KMS-11 (cell line): ENCODE results near the gene SMCO2.
A peak's percentile ranks its signal among the peaks of the same experiment; 100 is the strongest.

Experiments
- H2AFZ ChIP-seq: fragments of 200-600 bp; sonication (generic); 2 replicates; pipeline ENCODE4 v1.6.1; 2016; ENCODE audit warnings: antibody characterized with exemption, mixed run types, low read depth
- H3K27ac ChIP-seq: fragments of 200-600 bp; sonication (generic); 2 replicates; pipeline ENCODE4 v1.6.1; 2016; ENCODE audit warnings: mild to moderate bottlenecking, mixed run types
- H3K27me3 ChIP-seq: fragments of 200-600 bp; sonication (generic); 2 replicates; pipeline ENCODE4 v1.6.1; 2017; ENCODE audit warnings: mild to moderate bottlenecking, low read depth, mixed run types, moderate library complexity; ENCODE audit not compliant: insufficient read depth
- H3K36me3 ChIP-seq: fragments of 200-600 bp; sonication (generic); 2 replicates; pipeline ENCODE4 v1.6.1; 2017; ENCODE audit warnings: mild to moderate bottlenecking, mixed run types; ENCODE audit not compliant: insufficient read depth
- H3K4me1 ChIP-seq: fragments of 200-600 bp; sonication (generic); 2 replicates; pipeline ENCODE4 v1.6.1; 2016; ENCODE audit warnings: mild to moderate bottlenecking, low read depth, mixed run types; ENCODE audit not compliant: poor library complexity, severe bottlenecking
- H3K4me2 ChIP-seq: fragments of 200-600 bp; sonication (generic); 2 replicates; pipeline ENCODE4 v1.7.0; 2016; ENCODE audit warnings: mild to moderate bottlenecking, mixed run types
- H3K4me3 ChIP-seq: fragments of 200-600 bp; sonication (generic); IDR thresholded peaks from 2 replicates; pipeline ENCODE4 v1.6.1; 2017; ENCODE audit warnings: low read depth, low read length, mixed read lengths; ENCODE audit not compliant: insufficient read depth
- H3K79me2 ChIP-seq: fragments of 200-600 bp; sonication (generic); 2 replicates; pipeline ENCODE4 v1.6.1; 2016; ENCODE audit warnings: low read depth, mixed run types; ENCODE audit not compliant: insufficient read depth
- H3K9ac ChIP-seq: fragments of 200-600 bp; sonication (generic); 2 replicates; pipeline ENCODE4 v1.6.1; 2016; ENCODE audit warnings: mild to moderate bottlenecking, mixed run types
- H4K20me1 ChIP-seq: fragments of 200-600 bp; sonication (generic); 2 replicates; pipeline ENCODE4 v1.6.1; 2016; ENCODE audit warnings: mild to moderate bottlenecking, mixed run types; ENCODE audit not compliant: insufficient read depth
- TF ChIP-seq, protein P1 (sequence below): fragments of 200-600 bp; sonication (generic); conservative IDR thresholded peaks from 2 replicates; pipeline ENCODE4 v1.6.1; 2017; ENCODE audit warnings: low read depth, mild to moderate bottlenecking, antibody characterized with exemption, low read length, moderate library complexity, mixed read lengths

Gene SMCO2

GRCh38 chr12:27434673-27435565 lies 11.6 kb upstream of the SMCO2 start:
- Histone ChIP-seq H3K9ac (no peak overlapping the region), H3K36me3 (no peaks in the 10 kb centered on the region), H3K27me3 (no peaks in the 10 kb centered on the region), H2AFZ (peak overlapping the region; percentile 47; the same call in 1 of the 2 replicates), H3K4me2 (no peak overlapping the region), H3K4me1 (no peaks in the 10 kb centered on the region), H3K4me3 (no peak overlapping the region), H3K79me2 (no peaks in the 10 kb centered on the region), H3K27ac (no peak overlapping the region), H4K20me1 (no peaks in the 10 kb centered on the region)
- TF ChIP-seq, protein P1, sequence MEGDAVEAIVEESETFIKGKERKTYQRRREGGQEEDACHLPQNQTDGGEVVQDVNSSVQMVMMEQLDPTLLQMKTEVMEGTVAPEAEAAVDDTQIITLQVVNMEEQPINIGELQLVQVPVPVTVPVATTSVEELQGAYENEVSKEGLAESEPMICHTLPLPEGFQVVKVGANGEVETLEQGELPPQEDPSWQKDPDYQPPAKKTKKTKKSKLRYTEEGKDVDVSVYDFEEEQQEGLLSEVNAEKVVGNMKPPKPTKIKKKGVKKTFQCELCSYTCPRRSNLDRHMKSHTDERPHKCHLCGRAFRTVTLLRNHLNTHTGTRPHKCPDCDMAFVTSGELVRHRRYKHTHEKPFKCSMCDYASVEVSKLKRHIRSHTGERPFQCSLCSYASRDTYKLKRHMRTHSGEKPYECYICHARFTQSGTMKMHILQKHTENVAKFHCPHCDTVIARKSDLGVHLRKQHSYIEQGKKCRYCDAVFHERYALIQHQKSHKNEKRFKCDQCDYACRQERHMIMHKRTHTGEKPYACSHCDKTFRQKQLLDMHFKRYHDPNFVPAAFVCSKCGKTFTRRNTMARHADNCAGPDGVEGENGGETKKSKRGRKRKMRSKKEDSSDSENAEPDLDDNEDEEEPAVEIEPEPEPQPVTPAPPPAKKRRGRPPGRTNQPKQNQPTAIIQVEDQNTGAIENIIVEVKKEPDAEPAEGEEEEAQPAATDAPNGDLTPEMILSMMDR: peak; percentile 31; the same call in 1 of the 2 replicates

DNA sequence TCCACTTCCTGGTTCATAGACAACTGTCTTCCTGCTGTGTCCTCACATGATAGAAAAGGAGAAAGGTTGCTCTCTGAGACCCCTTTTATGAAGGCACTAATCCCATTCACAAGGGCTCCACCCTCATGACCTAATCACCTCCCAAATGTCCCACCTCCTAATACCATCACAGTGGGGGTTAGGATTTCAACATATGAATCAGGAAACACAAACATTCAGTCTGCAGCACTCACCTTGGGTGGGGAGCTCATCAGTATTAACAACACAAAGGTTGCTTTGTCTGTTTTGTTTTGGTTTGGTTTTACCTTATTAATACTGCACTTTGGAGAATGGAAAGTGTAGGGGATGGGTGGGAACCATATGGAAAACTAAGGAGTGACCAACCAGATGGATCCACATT lies 10.5 kb upstream of the SMCO2 start:
- peak overlapping the region; percentile 47; the same call in 1 of the 2 replicates for H2AFZ ChIP-seq
- H3K4me1 ChIP-seq: no peaks in the 10 kb centered on the region

DNA sequence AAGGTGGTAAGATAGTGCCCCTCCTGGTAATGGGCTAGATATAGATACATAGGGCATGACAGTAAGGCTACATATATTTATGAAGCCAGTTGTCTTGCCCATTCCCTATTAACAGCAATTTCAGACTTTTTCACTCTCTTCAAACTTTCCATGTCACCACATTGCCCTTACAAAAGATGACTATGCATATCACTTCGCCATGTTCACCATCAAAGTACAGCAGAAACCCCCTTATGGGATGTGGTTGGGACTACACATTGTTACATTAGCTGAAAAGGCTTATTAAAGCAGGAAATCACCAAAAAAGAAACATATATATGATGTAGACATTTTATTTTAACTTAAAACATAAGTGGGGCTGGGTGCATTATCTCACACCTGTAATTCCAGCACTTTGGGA lies 9.8 kb upstream of the SMCO2 start:
- H3K4me1 ChIP-seq: no peaks in the 10 kb centered on the region
- TF ChIP-seq, protein P1: no peak
- no peak overlapping the region for H3K27ac ChIP-seq
- H3K4me2 ChIP-seq: no peak overlapping the region
- no peaks in the 10 kb centered on the region for H3K36me3 ChIP-seq
- no peak overlapping the region for H3K9ac ChIP-seq
- H2AFZ ChIP-seq: no peak overlapping the region
- H3K27me3 ChIP-seq: no peaks in the 10 kb centered on the region
- no peaks in the 10 kb centered on the region for H4K20me1 ChIP-seq
- H3K79me2 ChIP-seq: no peaks in the 10 kb centered on the region
- no peak overlapping the region for H3K4me3 ChIP-seq

More for the DNA sequence above, 10.5 kb upstream of the SMCO2 start:
- TF ChIP-seq, protein P1: no peak
- H3K27me3 ChIP-seq: no peaks in the 10 kb centered on the region
- no peaks in the 10 kb centered on the region for H3K79me2 ChIP-seq
- H4K20me1 ChIP-seq: no peaks in the 10 kb centered on the region
- no peaks in the 10 kb centered on the region for H3K36me3 ChIP-seq
- no peak overlapping the region for H3K27ac ChIP-seq
- H3K4me3 ChIP-seq: no peak overlapping the region
- no peak overlapping the region for H3K4me2 ChIP-seq
- no peak overlapping the region for H3K9ac ChIP-seq

DNA sequence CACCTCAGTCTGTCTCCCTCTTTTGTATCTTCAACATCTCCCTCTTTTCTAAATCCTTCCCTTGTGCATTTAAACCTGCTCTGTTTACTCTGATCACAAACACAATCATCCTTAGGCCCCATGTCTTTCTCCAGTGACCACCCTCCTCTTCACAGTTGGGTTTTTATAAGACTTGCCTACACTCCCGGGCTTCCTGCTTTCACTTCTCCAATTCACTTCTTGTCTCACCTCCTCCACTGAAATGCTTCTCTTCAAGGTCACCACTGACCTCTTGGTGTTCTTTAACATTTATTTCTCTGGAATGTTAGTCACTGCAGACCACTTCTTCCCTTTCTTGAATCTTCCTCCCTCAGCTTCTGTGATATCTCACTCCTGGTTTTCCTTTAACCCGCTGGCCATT lies 8.7 kb upstream of the SMCO2 start:
- Histone ChIP-seq H3K9ac (no peak overlapping the region), H3K27ac (no peak overlapping the region), H3K4me3 (no peak overlapping the region), H3K27me3 (no peaks in the 10 kb centered on the region), H3K36me3 (no peaks in the 10 kb centered on the region), H2AFZ (no peak overlapping the region), H3K79me2 (no peaks in the 10 kb centered on the region), H4K20me1 (no peaks in the 10 kb centered on the region), H3K4me2 (no peak overlapping the region), H3K4me1 (no peaks in the 10 kb centered on the region)
- TF ChIP-seq, protein P1: no peak
